GM10266 (cell line): ENCODE measurements around the gene CALCA.

Source experiments
- DNase-seq: peaks from one replicate; pipeline ENCODE4 v3.0.0; 2012; ENCODE audit errors: extremely low spot score
- TF ChIP-seq, protein P1 (sequence below): IDR thresholded peaks from 2 replicates; pipeline ENCODE4 v1.5.1; 2012; ENCODE audit warnings: mild to moderate bottlenecking, low read depth; ENCODE audit not compliant: control insufficient read depth, insufficient read depth; ENCODE audit errors: missing control alignments

Gene CALCA

DNA sequence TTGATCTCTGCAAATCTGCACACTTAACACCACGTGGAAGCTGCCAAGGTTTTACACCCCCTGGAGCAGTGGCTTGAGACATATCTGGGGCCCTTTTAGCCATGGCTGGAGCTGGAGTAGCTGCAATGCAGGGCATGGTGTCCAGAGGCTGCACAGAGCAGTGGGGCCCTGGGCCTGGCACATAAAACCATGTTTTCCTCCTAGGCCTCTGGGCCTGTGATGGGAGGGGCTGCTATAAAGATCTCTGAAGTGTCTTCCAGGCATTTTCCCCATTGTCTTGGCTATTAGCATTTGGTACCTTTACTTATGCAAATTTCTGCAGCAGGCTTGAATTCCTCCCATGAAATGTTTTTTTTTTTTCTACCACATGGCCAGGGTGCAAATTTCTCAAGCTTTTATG, 33.2 kb downstream of the CALCA start:
- no peak for DNase-seq
- TF ChIP-seq, protein P1, sequence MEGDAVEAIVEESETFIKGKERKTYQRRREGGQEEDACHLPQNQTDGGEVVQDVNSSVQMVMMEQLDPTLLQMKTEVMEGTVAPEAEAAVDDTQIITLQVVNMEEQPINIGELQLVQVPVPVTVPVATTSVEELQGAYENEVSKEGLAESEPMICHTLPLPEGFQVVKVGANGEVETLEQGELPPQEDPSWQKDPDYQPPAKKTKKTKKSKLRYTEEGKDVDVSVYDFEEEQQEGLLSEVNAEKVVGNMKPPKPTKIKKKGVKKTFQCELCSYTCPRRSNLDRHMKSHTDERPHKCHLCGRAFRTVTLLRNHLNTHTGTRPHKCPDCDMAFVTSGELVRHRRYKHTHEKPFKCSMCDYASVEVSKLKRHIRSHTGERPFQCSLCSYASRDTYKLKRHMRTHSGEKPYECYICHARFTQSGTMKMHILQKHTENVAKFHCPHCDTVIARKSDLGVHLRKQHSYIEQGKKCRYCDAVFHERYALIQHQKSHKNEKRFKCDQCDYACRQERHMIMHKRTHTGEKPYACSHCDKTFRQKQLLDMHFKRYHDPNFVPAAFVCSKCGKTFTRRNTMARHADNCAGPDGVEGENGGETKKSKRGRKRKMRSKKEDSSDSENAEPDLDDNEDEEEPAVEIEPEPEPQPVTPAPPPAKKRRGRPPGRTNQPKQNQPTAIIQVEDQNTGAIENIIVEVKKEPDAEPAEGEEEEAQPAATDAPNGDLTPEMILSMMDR: no peak

DNA sequence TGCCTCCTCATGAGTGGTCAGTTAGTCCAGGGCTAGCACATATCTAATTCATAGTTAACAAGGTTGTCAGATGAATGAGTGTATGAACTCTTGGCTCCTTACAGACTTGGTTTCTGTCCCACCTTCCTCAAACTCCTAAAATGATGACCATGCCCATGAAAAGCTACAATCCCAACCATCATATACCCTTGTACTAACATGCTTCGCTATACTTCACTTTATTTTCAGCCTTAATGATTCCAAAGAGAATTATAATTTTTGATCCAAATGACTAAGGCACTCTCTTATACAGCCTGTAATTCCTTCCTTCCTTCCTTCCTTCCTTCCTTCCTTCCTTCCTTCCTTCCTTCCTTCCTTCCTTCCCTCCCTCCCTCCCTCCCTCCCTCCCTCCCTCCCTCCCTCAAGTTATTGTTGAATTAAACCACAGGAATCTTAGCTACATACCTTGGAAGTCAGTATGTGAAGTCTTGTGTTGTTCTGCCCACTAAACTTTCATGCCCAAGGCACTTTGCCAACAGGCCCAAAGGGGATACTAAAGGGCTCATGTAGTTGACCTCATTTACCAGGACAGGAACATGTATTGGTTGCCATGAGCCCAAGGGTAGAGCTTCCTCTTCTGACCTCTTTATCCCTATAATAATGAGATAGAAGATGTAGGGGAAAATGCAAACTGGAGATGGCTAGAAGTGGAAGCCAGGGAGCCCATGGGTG, 37.4 kb downstream of the CALCA start:
- TF ChIP-seq, protein P1: no peak
- DNase-seq: no peak

DNA sequence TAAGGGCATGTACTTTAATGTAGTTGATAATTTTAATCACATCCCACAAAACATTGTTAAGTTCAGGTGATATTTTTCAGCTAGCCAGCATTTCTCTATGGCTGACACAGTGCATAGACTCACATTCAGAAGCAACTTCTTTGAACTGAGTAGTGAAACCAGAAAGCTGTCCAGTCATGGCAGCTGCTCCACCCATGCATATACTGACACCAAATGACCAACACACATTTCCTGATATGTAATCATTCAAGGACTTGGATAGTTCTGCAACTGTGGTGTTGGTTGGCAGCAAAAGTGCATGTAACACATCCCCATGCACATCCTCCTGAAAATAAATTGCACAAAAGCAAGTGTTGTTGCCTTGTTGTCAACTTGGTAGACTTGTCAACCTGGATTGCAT, 39.7 kb downstream of the CALCA start:
- DNase-seq: no peak
- TF ChIP-seq, protein P1: no peak

DNA sequence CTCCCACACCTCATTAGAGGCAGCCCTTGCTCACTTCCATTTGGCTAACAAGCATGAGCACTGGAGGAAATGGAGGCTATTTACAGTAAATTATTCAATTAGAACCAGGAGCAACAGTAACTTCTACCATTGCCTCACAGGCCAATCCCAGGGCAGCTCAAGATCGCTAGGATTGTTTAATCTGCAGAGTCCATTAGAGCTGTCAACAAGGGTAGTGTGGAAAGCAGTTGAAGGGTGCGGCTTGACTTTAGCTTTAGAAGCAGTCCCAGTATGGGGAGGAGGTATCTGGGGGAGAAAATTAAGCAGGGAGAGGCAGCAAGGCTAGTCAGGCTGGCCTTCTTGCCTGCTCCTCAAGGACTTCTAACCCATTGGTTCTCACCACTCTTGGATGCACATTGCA, 41.8 kb downstream of the CALCA start:
- DNase-seq: no peak
- TF ChIP-seq, protein P1: no peak

DNA sequence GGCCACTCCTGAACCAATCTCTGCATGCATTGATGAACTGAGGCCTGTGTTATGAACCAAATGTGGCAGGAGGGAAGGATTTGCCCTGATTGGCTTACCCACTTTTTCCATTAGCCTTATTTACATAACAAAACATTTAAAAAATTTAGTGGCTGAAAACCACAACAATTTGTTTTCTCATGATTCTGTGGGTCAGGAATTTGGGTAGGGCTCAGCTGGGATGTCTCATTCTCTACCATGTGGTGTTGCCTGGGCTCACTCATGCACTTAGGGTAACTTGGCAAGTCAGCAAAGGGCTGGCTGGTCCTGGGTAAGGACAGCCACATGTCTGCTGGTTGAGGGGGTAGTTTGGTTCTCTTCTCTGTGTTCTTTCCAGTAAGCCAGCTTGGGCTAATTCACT, 45.0 kb downstream of the CALCA start:
- no peak for DNase-seq

DNA sequence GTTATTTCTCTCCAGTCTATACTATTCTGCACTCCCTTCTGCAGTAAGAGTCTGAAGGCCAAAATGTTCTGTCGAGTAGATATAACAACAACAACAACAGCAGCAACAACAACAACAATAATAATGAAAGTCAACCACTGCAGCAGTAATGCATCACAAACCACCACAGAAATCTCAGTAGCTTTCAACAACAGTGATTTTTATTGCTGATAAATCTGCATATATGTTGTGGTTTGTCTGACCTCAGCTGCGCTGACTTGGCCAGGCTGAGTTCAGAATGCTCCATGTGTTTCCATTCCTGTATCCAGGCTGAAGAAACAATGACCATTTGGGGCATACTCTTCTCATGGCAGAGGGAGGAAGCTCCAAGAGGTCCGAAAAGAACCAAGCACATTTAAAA, 47.8 kb downstream of the CALCA start:
- TF ChIP-seq, protein P1: no peak
- DNase-seq: no peak

More for the DNA sequence above, 45.0 kb downstream of the CALCA start:
- TF ChIP-seq, protein P1: no peak
